Measurements from ENCODE around the gene SLC6A19. TPM values are rescaled to one million over a fixed set of nuclear protein-coding genes. Genes with fewer than 3 reads are reported as not detected.

SLC6A19 gene
- total and polyA plus RNA-seq, 10 donors, result under 0.01 to 0.50 TPM; not detected in 8

GRCh38 chr5:1181451-1182359 lies 19.7 kb upstream of the SLC6A19 start:
- Histone ChIP-seq H3K36me3 (no peaks in the 10 kb centered on the region), H3K4me1 (peaks cover 0 to 38% (median 4%) of the 10 kb centered on the region in 6 donors), H3K27ac (no peak overlapping the region), H3K4me3 (no peak overlapping the region), H3K27me3 (replicated peaks in 1 of 7) (peaks cover 0 to 46% (median 0%) of the 10 kb centered on the region in 7 donors), H3K9me3 (no peaks in the 10 kb centered on the region)
- TF ChIP-seq POLR2AphosphoS5 (IDR thresholded peaks at IDR 0.05), result peak in 1 of 3 donors; percentile 48
- TF ChIP-seq POLR2A (IDR thresholded peaks at IDR 0.05), result no peak
- no peak for DNase-seq
- WGBS, 5 donors, result 73 to 78% (median 76%) methylated on average over 21 to 27 of the region's 27 CpGs
- intact Hi-C loops (cut with DNase I; ENCODE audit: low total_unique reads), result no loop called here

GRCh38 chr5:1182360-1182632 lies 19.1 kb upstream of the SLC6A19 start:
- TF ChIP-seq POLR2A (IDR thresholded peaks at IDR 0.05) (no peak), POLR2AphosphoS5 (IDR thresholded peaks at IDR 0.05) (no peak), CTCF (IDR thresholded peaks at IDR 0.05 in 8 of 11, conservative IDR thresholded peaks at IDR 0.05 in 3 of 11) (no peak)
- intact Hi-C loops (cut with DNase I; ENCODE audit: low total_unique reads), result no loop called here
- no peak for DNase-seq

GRCh38 chr5:1182633-1183423 lies 18.6 kb upstream of the SLC6A19 start:
- H3K27ac ChIP-seq, result no peak overlapping the region
- H3K4me3 ChIP-seq, result no peak overlapping the region
- WGBS, 5 donors, result 87 to 92% (median 88%) methylated on average over 22 to 31 of the region's 31 CpGs
- peaks cover 0 to 36% (median 4%) of the 10 kb centered on the region in 6 donors for H3K4me1 ChIP-seq
- peak; percentile 51 for DNase-seq
- H3K9me3 ChIP-seq, result no peaks in the 10 kb centered on the region
- H3K36me3 ChIP-seq, result no peaks in the 10 kb centered on the region
- peaks cover 0 to 54% (median 0%) of the 10 kb centered on the region in 7 donors for H3K27me3 ChIP-seq (replicated peaks in 1 of 7)
- TF ChIP-seq CTCF (IDR thresholded peaks at IDR 0.05 in 8 of 11, conservative IDR thresholded peaks at IDR 0.05 in 3 of 11) (no peak), POLR2AphosphoS5 (IDR thresholded peaks at IDR 0.05) (no peak), POLR2A (IDR thresholded peaks at IDR 0.05) (no peak)
- intact Hi-C loops (cut with DNase I; ENCODE audit: low total_unique reads), result no loop called here

More at GRCh38 chr5:1182360-1182632, 19.1 kb upstream of the SLC6A19 start:
- WGBS, 5 donors, result 77 to 85% (median 83%) methylated on average over 7 of the region's 7 CpGs
- Histone ChIP-seq H3K9me3 (no peaks in the 10 kb centered on the region), H3K36me3 (no peaks in the 10 kb centered on the region), H3K27me3 (replicated peaks in 1 of 7) (peaks cover 0 to 48% (median 0%) of the 10 kb centered on the region in 7 donors), H3K4me3 (no peak overlapping the region), H3K4me1 (peaks cover 0 to 38% (median 4%) of the 10 kb centered on the region in 6 donors), H3K27ac (no peak overlapping the region)

- no peak overlapping the region for H3K4me3 ChIP-seq
- H3K27me3 ChIP-seq (replicated peaks in 1 of 7), result peaks cover 0 to 61% (median 0%) of the 10 kb centered on the region in 7 donors
- H3K4me1 ChIP-seq, result peaks cover 0 to 30% (median 4%) of the 10 kb centered on the region in 6 donors
- DNase-seq, result no peak
- H3K9me3 ChIP-seq, result no peaks in the 10 kb centered on the region
- H3K36me3 ChIP-seq, result no peaks in the 10 kb centered on the region
- no peak overlapping the region for H3K27ac ChIP-seq
- no peak for TF ChIP-seq POLR2AphosphoS5 (IDR thresholded peaks at IDR 0.05)
- no peak for TF ChIP-seq CTCF (IDR thresholded peaks at IDR 0.05 in 8 of 11, conservative IDR thresholded peaks at IDR 0.05 in 3 of 11)
- intact Hi-C loops (cut with DNase I; ENCODE audit: low total_unique reads), result no loop called here
- 68 to 81% (median 74%) methylated on average over 16 to 18 of the region's 18 CpGs for WGBS, 5 donors
Observed at GRCh38 chr5:1183424-1184162, 17.8 kb upstream of the SLC6A19 start.
